Measurements from ENCODE around the gene NUS1. TPM values are rescaled to one million over a fixed set of nuclear protein-coding genes. Genes with fewer than 3 reads are reported as not detected.
"Not testable (repeated sequence)": the region's sequence is repeated elsewhere in the genome, so short reads cannot be mapped to it uniquely, and the experiment has no call there.

NUS1 gene
- total RNA-seq, 1 experiment from 2014 or later, result 54.7 TPM

DNA sequence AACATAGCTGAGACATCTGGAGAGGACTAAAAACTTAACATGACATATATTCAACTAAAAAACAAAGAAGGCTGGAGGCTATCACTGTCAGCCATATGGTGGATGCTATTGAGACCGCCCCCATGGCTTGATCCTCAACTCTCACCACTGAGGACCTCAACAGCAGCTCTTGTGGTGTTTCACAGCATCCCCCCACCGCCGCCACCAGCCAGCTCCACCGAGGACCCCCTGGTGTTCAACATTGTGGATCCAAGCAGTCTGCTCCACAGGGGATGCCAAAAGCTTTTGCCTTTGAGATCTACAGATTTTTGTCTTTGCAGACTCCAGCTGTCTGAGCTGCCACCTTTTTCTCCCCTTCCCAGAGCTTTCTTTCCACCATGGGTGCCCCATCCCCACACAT is 64.6 kb downstream of the NUS1 start:
- H3K4me3 Mint-ChIP-seq (ENCODE audit: unreplicated experiment), result no peak overlapping the region
- BruUV-seq (replicated peaks), result no TSS peak
- no peak overlapping the region for H3K27ac Mint-ChIP-seq (ENCODE audit: low read depth, unreplicated experiment)
- CTCF ChIA-PET, result interaction anchor here (0.5 to 1.2 kb wide), 4 partner anchors 52 to 772 kb away, joined by 3 read pairs; no protein-coding TSS in a partner anchor
- no peaks in the 10 kb centered on the region for H3K36me3 Mint-ChIP-seq (ENCODE audit: insufficient read depth, unreplicated experiment)
- POLR2A ChIA-PET, result no interaction called here
- TF ChIP-seq, protein P1, sequence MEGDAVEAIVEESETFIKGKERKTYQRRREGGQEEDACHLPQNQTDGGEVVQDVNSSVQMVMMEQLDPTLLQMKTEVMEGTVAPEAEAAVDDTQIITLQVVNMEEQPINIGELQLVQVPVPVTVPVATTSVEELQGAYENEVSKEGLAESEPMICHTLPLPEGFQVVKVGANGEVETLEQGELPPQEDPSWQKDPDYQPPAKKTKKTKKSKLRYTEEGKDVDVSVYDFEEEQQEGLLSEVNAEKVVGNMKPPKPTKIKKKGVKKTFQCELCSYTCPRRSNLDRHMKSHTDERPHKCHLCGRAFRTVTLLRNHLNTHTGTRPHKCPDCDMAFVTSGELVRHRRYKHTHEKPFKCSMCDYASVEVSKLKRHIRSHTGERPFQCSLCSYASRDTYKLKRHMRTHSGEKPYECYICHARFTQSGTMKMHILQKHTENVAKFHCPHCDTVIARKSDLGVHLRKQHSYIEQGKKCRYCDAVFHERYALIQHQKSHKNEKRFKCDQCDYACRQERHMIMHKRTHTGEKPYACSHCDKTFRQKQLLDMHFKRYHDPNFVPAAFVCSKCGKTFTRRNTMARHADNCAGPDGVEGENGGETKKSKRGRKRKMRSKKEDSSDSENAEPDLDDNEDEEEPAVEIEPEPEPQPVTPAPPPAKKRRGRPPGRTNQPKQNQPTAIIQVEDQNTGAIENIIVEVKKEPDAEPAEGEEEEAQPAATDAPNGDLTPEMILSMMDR (IDR thresholded peaks at IDR 0.05; ENCODE audit: unreplicated experiment), result no peak
- H3K27me3 Mint-ChIP-seq (ENCODE audit: insufficient read depth, unreplicated experiment), result peaks cover 11% of the 10 kb centered on the region
- H3K9me3 Mint-ChIP-seq (ENCODE audit: unreplicated experiment), result peaks cover 17% of the 10 kb centered on the region
- DNase-seq (ENCODE audit: unreplicated experiment), result no peak
- intact Hi-C loops (cut with micrococcal nuclease), result no loop called here
- no peaks in the 10 kb centered on the region for H3K4me1 Mint-ChIP-seq (ENCODE audit: insufficient read depth, unreplicated experiment)

DNA sequence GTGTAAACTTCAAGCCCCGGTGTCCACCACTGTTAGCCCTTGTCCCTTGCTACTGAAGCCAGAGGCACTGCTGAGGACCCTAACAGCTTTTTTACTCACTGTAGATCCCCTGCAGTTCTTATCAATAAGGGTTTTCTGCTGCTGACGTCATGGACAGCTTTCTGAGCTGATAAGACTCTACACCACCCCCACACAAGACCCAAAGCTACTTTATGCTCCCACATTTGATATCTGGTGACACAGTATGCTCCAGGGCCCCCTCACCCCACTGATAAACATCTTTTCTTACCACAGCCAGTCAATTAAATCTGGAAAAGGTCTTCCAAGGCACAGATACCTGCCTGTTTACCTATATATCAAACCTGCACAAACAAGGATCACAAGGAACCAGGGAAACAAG is 65.3 kb downstream of the NUS1 start:
- intact Hi-C loops (cut with micrococcal nuclease), result no loop called here
- no peak overlapping the region for H3K27ac Mint-ChIP-seq (ENCODE audit: low read depth, unreplicated experiment)
- no peaks in the 10 kb centered on the region for H3K36me3 Mint-ChIP-seq (ENCODE audit: insufficient read depth, unreplicated experiment)
- BruUV-seq (replicated peaks), result no TSS peak
- ChIA-PET CTCF (interaction anchor here (0.7 to 1.2 kb wide), 4 partner anchors 13 to 1593 kb away, joined by 3 to 4 read pairs (median 3); no protein-coding TSS in a partner anchor), POLR2A (no interaction called here)
- H3K4me1 Mint-ChIP-seq (ENCODE audit: insufficient read depth, unreplicated experiment), result no peaks in the 10 kb centered on the region
- H3K4me3 Mint-ChIP-seq (ENCODE audit: unreplicated experiment), result no peak overlapping the region
- peaks cover 11% of the 10 kb centered on the region for H3K27me3 Mint-ChIP-seq (ENCODE audit: insufficient read depth, unreplicated experiment)
- peaks cover 17% of the 10 kb centered on the region for H3K9me3 Mint-ChIP-seq (ENCODE audit: unreplicated experiment)
- TF ChIP-seq, protein P1 (IDR thresholded peaks at IDR 0.05; ENCODE audit: unreplicated experiment), result no peak
- DNase-seq (ENCODE audit: unreplicated experiment), result no peak

DNA sequence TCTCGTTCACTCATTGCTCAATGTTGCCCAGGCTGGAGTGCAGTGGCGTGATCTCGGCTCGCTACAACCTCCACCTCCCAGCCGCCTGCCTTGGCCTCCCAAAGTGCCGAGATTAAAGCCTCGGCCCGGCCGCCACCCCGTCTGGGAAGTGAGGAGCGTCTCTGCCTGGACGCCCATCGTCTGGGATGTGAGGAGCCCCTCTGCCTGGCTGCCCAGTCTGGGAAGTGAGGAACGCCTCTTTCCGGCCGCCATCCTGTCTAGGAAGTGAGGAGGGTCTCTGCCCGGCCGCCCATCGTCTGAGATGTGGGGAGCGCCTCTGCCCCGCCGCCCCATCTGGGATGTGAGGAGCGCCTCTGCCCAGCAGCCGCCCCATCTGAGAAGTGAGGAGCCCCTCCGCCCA is 75.4 kb downstream of the NUS1 start:
- H3K4me3 Mint-ChIP-seq (ENCODE audit: unreplicated experiment); DNase-seq (ENCODE audit: unreplicated experiment); H3K27ac Mint-ChIP-seq (ENCODE audit: low read depth, unreplicated experiment); BruUV-seq (replicated peaks); POLR2A ChIA-PET; intact Hi-C loops (cut with micrococcal nuclease); CTCF ChIA-PET; H3K36me3 Mint-ChIP-seq (ENCODE audit: insufficient read depth, unreplicated experiment); H3K4me1 Mint-ChIP-seq (ENCODE audit: insufficient read depth, unreplicated experiment); H3K9me3 Mint-ChIP-seq (ENCODE audit: unreplicated experiment): not testable (repeated sequence)
- H3K27me3 Mint-ChIP-seq (ENCODE audit: insufficient read depth, unreplicated experiment), result peaks cover 18% of the 10 kb centered on the region

Other genes with a start within 250 kb of the NUS1 start
- gene ROS1, start 249.5 kb upstream of the NUS1 start, total RNA-seq (2022), result 63.0 and 69.6 TPM in 2 replicates
- gene DCBLD1, start 192.8 kb upstream of the NUS1 start, total RNA-seq (2022), result 25.4 and 26.8 TPM in 2 replicates
- gene GOPC, start 73.0 kb upstream of the NUS1 start, total RNA-seq (2022), result 53.2 and 55.7 TPM in 2 replicates
- gene SLC35F1, start 231.8 kb downstream of the NUS1 start, total RNA-seq (2022), result not detected in 2 replicates